ENCODE measurements around the gene REG3A.

Gene REG3A

GRCh38 chr2:79178076-79178674, 18.6 kb upstream of the REG3A start:
- Histone ChIP-seq H3K4me2 (no peak overlapping the region), H3K79me2 (ENCODE audit: insufficient read depth, low read depth) (no peaks in the 10 kb centered on the region), H3K36me3 (ENCODE audit: insufficient read depth) (no peaks in the 10 kb centered on the region), H4K20me1 (ENCODE audit: insufficient read depth) (no peaks in the 10 kb centered on the region), H3K4me3 (IDR thresholded peaks at IDR 0.05; ENCODE audit: insufficient read depth, low read depth, low read length) (no peak overlapping the region), H3K27me3 (ENCODE audit: insufficient read depth, low read depth) (no peaks in the 10 kb centered on the region), H3K27ac (no peak overlapping the region), H3K9ac (no peak overlapping the region), H3K4me1 (ENCODE audit: low read depth, poor library complexity, severe bottlenecking) (no peaks in the 10 kb centered on the region), H2AFZ (ENCODE audit: low read depth) (no peak overlapping the region)
- TF ChIP-seq CTCF (conservative IDR thresholded peaks at IDR 0.05; ENCODE audit: low read depth, low read length) = no peak

GRCh38 chr2:79171348-79171958, 11.9 kb upstream of the REG3A start:
- Histone ChIP-seq H3K79me2 (ENCODE audit: insufficient read depth, low read depth) (no peaks in the 10 kb centered on the region), H2AFZ (ENCODE audit: low read depth) (no peak overlapping the region), H3K4me1 (ENCODE audit: low read depth, poor library complexity, severe bottlenecking) (no peaks in the 10 kb centered on the region), H3K9ac (no peak overlapping the region), H3K4me2 (no peak overlapping the region), H3K4me3 (IDR thresholded peaks at IDR 0.05; ENCODE audit: insufficient read depth, low read depth, low read length) (no peak overlapping the region), H3K36me3 (ENCODE audit: insufficient read depth) (no peaks in the 10 kb centered on the region), H3K27me3 (ENCODE audit: insufficient read depth, low read depth) (no peaks in the 10 kb centered on the region), H4K20me1 (ENCODE audit: insufficient read depth) (no peaks in the 10 kb centered on the region), H3K27ac (no peak overlapping the region)
- TF ChIP-seq CTCF (conservative IDR thresholded peaks at IDR 0.05; ENCODE audit: low read depth, low read length) = no peak

- no peaks in the 10 kb centered on the region for H4K20me1 ChIP-seq (ENCODE audit: insufficient read depth)
- H3K27me3 ChIP-seq (ENCODE audit: insufficient read depth, low read depth) = no peaks in the 10 kb centered on the region
- H3K27ac ChIP-seq = no peak overlapping the region
- no peaks in the 10 kb centered on the region for H3K79me2 ChIP-seq (ENCODE audit: insufficient read depth, low read depth)
- H3K36me3 ChIP-seq (ENCODE audit: insufficient read depth) = no peaks in the 10 kb centered on the region
- no peak overlapping the region for H3K9ac ChIP-seq
- no peak overlapping the region for H3K4me2 ChIP-seq
- H2AFZ ChIP-seq (ENCODE audit: low read depth) = no peak overlapping the region
- no peak for TF ChIP-seq CTCF (conservative IDR thresholded peaks at IDR 0.05; ENCODE audit: low read depth, low read length)
- H3K4me1 ChIP-seq (ENCODE audit: low read depth, poor library complexity, severe bottlenecking) = no peaks in the 10 kb centered on the region
- no peak overlapping the region for H3K4me3 ChIP-seq (IDR thresholded peaks at IDR 0.05; ENCODE audit: insufficient read depth, low read depth, low read length)
Measured at GRCh38 chr2:79162801-79163200, 3.2 kb upstream of the REG3A start.

GRCh38 chr2:79162132-79162531, 2.6 kb upstream of the REG3A start:
- Histone ChIP-seq H3K27ac (no peak overlapping the region), H3K79me2 (ENCODE audit: insufficient read depth, low read depth) (no peaks in the 10 kb centered on the region), H3K9ac (no peak overlapping the region), H3K4me1 (ENCODE audit: low read depth, poor library complexity, severe bottlenecking) (no peaks in the 10 kb centered on the region), H3K4me3 (IDR thresholded peaks at IDR 0.05; ENCODE audit: insufficient read depth, low read depth, low read length) (no peak overlapping the region), H2AFZ (ENCODE audit: low read depth) (no peak overlapping the region), H4K20me1 (ENCODE audit: insufficient read depth) (no peaks in the 10 kb centered on the region), H3K27me3 (ENCODE audit: insufficient read depth, low read depth) (no peaks in the 10 kb centered on the region), H3K36me3 (ENCODE audit: insufficient read depth) (no peaks in the 10 kb centered on the region), H3K4me2 (no peak overlapping the region)
- no peak for TF ChIP-seq CTCF (conservative IDR thresholded peaks at IDR 0.05; ENCODE audit: low read depth, low read length)

Data from KMS-11 (cell line).